Cerebellar cortex (tissue), 1 donor: ENCODE measurements around the gene HS1BP3.

ENCODE experiments used
- DNase-seq: peaks from one replicate; pipeline ENCODE4 v3.0.0-alpha.2; 2015; ENCODE audit warnings: low spot score

HS1BP3 gene

GRCh38 chr2:20617892-20618467 lies 32.9 kb downstream of the HS1BP3 start:
- DNase-seq, result peak; percentile 96

- no peak for DNase-seq
Observed at GRCh38 chr2:20617081-20617575, 33.8 kb downstream of the HS1BP3 start.

DNA sequence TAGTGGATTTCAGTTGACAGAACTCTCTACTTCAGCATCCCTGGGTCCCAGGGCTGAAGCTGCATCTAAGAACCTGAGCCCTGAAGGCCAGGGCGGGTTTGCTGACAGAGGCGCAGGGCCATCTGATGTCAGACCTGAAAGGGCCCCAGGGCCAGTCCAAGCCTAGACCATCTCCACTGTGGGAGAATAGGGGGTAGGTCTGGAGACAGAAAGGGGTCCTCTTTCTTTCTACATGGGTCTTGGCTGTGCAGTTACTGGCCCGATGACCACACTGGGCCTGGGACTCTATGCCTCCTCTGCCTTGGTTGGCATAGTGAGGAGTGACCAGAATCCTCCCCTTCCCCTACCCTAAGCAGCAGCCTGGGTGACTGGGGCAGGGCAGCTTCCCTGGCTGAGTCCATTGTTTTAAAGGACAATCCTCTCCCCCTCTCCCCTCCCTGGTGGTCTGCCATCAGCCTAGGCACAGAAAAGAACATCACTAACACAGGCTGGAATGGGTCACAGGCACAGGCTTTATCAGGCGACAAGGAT lies 34.5 kb downstream of the HS1BP3 start:
- no peak for DNase-seq

- DNase-seq, result no peak
Observed at GRCh38 chr2:20615466-20616241, 35.2 kb downstream of the HS1BP3 start.

DNA sequence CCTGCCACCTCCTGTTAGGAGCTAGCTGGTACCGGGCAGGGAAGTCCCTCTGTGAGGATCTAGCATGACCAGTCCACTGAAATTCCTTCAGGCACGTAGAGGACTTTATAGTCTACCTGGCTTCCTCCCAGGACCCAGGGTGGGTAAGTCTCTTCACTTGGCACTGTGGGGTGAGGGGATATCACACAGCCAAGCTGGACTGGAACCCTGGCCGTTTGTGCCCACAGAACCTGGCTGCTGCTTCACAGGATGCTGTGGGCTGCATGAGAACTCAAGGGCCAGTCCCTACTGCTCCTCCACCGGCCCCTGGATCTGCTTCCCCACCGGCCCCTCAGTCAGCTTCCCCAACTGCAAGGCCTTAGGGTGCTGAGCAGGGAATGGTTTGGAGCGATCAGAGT lies 35.8 kb downstream of the HS1BP3 start:
- no peak for DNase-seq

DNA sequence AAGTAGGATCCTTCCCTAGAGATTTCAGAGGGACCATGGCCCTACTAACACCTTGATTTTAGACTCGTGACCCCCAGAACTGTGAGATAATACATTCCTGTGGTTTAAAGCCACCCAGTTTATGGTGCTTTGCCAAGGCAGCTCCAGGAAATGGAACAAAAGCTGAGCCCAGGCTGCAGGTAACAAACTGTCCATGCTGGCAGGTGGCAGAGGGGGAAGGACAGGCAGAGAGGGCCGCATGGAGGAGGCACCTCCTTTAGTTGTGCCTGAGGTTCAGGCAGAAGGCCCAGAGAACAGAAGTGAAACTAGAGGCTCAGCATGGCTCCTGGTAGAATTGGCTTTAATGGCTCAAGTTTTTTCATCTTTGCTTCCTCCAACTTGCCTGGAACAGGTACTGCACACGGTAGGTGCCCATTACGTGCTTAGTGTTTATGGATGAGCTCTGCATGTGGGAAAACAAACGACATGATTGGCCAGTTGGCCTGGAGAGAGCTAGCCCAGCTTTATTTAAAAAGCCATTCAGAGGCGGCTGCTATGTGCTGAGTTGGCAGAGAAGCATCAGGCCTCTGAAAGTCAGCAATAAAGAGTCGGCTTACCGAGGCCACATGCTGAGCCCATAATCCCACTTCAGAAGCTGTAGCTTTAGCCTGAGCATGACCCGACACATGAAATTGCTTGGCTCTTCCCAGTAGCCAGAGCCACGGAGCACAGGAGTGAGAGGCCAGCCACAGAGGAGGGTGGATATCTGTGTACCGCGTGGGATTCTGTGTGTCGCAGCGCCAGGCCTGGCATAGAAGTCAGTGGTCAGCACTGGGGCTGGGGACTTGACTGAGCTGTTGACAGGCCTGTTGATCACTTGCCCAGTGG lies 36.5 kb downstream of the HS1BP3 start:
- DNase-seq, result peak; percentile 53

GRCh38 chr2:20612925-20613916 lies 37.7 kb downstream of the HS1BP3 start:
- DNase-seq, result no peak

DNA sequence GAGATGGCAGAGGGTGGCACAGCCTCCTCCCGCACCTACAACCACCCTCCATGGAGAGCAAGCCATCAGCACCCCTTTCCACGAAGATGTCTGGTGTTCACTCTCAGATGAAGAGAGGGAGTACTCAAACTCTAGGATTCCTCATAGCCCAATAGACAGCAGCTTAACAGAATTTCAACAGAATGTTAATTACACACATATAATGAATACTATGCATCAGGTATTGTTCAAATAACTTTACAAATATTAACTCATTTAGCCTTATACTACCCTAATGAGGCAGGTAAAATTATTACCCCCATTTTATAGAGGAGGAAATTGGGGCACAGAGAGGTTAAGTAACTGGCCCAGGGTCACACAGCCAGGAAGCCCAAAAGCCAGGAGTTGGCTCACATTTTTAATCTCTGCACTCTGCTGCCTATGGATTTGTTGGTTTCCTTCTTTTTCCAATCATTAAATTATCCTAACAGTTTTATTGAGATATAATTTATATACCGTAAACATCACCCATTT lies 39.0 kb downstream of the HS1BP3 start:
- DNase-seq, result no peak

- no peak for DNase-seq
Observed at GRCh38 chr2:20611077-20611843, 39.6 kb downstream of the HS1BP3 start.

- DNase-seq, result no peak
Observed at GRCh38 chr2:20609995-20610357, 40.9 kb downstream of the HS1BP3 start.

GRCh38 chr2:20609349-20609994 lies 41.4 kb downstream of the HS1BP3 start:
- no peak for DNase-seq

GRCh38 chr2:20608666-20609348 lies 42.1 kb downstream of the HS1BP3 start:
- peak; percentile 39 for DNase-seq

DNA sequence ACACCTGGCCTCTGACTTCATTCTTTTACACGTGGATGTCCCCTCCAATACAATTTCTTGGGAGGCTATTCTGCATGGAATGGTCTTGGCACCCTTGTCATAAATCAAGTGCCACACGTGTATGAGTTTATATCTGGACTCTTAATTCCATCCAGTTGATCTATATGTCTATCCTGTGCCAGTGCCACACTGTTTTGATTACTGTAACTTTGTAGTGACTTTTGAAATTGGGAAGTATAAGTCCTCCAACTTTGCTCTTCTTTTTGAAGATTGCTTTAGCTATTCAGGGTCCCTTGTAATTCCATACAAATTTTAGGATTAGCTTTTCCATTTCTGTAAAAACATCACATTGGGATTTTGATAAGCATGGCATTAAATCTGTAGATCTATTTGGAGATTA lies 43.5 kb downstream of the HS1BP3 start:
- DNase-seq, result no peak

- DNase-seq, result no peak
Observed at GRCh38 chr2:20606198-20606597, 44.7 kb downstream of the HS1BP3 start.

DNA sequence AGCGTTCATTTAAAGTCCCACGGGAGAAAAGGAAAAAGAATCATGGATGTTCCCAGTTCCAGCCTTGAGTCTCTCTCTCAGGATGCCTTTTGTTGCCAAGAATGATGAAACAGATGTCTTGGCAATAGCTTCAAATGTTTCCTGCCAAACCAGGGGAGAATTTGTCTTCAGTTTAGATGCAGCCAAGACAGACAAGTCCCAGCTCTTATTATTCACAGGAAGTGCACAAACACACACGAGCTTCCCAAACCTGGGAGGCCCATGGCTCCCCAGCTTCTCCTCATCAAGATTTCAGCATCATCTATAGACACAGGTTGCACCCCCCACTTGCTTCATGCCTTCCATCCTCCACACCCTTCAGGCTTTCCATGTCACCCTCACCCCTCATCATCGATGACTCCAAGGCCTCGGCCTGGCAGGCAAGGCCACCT lies 45.9 kb downstream of the HS1BP3 start:
- peak; percentile 49 for DNase-seq

- DNase-seq, result no peak
Observed at GRCh38 chr2:20604401-20604911, 46.4 kb downstream of the HS1BP3 start.

GRCh38 chr2:20603791-20604190 lies 47.1 kb downstream of the HS1BP3 start:
- DNase-seq, result no peak

DNA sequence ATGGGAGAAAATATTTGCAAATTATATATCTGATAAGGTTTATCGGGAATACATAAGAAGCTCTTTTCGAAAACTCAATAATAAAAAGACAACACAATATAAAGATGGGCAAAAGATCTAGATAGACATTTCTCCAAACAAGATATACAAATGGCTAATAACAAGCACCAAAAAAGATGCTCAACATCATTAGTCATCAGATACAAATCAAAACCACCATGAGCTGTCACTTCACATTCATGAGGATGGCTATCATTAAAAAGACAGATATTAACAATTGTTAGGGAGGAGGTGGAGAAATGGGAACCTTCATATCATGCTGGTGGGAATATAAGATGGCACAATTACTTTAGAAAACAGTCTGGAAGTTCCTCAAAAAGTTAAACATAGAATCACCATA lies 48.1 kb downstream of the HS1BP3 start:
- DNase-seq, result no peak
